COR-L47 (cell line): ENCODE results near the gene LRIT1.
"Not testable (repeated sequence)": the region's sequence is repeated elsewhere in the genome, so short reads cannot be mapped to it uniquely, and the experiment has no call there.

Source experiments
- DNase-seq: peaks from one replicate; lab custom pipeline; 2025; lab: John Stamatoyannopoulos, UW

LRIT1 gene, protein sequence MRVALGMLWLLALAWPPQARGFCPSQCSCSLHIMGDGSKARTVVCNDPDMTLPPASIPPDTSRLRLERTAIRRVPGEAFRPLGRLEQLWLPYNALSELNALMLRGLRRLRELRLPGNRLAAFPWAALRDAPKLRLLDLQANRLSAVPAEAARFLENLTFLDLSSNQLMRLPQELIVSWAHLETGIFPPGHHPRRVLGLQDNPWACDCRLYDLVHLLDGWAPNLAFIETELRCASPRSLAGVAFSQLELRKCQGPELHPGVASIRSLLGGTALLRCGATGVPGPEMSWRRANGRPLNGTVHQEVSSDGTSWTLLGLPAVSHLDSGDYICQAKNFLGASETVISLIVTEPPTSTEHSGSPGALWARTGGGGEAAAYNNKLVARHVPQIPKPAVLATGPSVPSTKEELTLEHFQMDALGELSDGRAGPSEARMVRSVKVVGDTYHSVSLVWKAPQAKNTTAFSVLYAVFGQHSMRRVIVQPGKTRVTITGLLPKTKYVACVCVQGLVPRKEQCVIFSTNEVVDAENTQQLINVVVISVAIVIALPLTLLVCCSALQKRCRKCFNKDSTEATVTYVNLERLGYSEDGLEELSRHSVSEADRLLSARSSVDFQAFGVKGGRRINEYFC

DNA sequence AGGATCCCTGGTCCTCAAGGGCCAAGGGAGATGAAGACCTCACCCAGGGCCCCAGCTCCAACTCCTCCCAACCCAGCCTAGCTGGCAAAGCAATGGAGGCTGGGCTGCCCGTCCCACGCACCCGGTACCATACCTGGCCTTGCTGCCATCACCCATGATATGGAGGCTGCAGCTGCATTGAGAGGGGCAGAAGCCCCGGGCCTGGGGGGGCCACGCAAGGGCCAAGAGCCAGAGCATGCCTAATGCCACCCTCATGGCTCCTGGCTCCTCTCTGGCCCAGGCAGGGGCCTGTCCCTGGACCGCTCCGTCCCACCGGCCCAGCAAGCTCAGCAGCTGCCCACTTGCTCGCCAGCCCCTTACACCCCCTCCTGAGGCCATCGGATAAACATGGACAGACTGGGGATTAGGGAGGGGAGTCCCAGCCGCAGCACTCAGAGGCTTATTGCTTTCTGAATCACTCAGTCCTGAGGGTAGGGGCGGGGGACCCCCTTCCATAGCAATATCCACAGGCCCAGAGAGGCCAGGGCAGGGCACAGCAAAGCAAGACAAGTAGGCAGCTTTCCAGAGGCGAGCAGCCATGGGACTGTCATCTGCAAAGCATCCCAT is at the start of gene LRIT1:
LRIT1 (minus strand) TSS at position 362 of the 606 bp plus-strand sequence; CDS start at position 255, 107 bp downstream.
- DNase-seq, result no peak

DNA sequence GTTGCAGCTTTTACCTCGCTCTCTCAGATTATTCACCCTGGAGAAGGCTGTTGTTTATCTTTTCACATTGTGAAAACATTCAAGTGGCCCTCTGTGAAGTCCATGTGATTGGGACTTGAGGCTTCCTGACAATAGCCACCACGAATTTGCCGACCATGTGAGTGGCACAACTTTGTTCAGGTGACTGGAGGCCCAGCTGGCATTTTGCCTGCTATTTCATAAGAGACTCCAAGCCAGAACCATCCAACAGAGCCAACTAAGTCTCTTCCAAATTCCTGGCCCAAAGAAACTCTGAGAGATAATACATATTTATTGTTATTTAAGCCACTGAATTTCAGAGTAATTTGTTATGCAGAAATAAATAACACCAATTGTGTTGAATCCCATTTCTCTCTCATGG is 48.9 kb upstream of the LRIT1 start:
- no peak for DNase-seq

DNA sequence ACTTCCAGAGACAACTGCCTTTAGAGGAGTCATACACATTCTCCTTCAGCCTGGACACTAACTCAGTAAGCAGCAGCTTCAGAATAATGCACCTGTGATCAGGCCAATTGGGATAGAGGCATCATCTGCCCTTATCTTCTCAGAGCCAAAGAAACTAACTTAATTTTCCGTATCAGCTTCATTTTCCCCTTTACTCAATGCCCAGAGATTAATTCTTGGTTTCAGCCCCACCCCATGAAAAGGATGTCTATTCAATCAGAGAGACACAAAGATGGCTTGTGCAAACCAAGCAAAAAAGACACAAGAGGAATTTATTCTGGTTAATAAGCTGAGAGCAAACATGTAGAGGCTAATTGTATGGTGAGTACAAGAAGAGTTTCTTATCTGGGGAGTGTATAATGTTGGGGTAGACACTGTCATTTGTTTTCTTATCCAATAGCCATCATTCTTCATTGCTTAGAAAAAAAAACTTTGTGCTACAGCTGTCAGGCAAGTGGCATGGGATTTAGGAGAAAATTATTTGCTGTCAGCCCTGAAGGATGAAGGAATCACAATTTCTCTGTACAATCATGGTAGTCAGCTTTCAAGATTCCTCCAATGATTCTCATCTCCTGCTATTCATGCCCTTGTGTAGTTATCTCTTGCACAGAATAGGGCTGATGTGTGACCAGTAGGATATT is 48.3 kb upstream of the LRIT1 start:
- no peak for DNase-seq

DNA sequence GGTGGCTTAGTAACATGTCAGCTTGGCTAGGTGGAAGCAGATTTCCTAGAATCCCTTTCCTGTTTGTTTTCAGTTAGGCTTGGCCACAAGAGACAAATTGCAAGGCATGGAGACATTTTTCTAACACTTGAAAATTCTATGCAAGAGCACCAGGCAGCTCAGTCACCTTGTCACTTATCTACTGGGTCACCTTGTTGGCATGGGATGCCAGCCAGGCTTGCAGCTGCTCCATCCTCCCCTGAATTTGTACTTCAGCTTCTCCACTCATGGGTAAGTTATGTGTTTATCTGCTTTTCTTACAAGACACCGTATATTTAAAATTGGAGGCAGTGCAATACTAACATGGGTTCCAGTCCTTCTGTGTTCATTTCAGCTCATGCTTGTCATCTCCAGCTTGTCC is 46.8 kb upstream of the LRIT1 start:
- DNase-seq, result no peak

DNA sequence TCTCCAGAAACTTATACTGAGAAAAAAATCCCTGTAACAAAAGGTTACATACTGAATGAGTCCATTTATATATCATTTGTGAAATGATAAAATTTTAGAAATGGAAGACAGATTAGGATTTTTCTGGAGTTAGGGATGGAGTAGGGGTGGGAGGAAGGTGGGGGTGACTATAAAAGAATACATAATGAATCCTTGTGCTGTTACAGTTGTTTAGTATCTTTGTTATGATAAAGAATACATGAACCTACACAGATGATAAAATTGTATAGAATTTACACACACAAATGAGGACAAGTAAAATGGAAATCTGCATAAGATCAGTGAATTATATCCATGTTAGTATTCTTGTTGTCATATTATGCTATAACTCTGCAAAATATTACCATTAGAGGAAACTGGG is 45.3 kb upstream of the LRIT1 start:
- no peak for DNase-seq

DNA sequence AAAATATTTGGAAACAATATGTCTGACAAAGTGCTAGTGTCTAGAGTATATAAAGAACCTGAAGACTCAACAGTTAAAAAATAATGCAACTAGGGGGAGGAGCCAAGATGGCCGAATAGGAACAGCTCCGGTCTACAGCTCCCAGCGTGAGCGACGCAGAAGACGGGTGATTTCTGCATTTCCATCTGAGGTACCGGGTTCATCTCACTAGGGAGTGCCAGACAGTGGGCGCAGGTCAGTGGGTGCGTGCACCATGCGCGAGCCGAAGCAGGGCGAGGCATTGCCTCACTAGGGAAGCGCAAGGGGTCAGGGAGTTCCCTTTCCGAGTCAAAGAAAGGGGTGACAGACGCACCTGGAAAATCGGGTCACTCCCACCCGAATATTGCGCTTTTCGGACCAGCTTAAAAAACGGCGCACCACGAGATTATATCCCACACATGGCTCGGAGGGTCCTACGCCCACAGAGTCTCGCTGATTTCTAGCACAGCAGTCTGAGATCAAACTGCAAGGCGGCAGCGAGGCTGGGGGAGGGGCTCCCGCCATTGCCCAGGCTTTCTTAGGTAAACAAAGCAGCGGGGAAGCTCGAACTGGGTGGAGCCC is 38.6 kb upstream of the LRIT1 start:
- not testable (repeated sequence) for DNase-seq

DNA sequence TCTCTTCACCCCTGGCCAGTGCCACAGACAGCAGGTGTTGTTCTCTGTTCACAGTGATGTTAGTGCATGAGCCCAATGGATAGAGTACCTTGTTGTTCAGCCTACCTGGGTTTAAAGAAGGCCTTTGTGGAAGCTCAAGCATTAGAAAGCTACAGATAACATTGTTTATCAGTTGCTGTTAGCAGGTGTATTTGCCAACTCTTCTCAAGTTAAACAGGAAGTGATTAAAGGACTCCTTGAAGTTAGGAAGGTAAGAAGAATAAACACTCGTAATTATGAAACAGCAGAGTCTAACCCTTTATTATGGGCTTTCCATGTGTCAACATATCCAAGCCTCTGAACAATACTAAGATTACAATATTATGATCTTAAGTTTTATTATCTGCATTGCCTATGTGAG is 29.4 kb upstream of the LRIT1 start:
- peak; percentile 35 for DNase-seq

DNA sequence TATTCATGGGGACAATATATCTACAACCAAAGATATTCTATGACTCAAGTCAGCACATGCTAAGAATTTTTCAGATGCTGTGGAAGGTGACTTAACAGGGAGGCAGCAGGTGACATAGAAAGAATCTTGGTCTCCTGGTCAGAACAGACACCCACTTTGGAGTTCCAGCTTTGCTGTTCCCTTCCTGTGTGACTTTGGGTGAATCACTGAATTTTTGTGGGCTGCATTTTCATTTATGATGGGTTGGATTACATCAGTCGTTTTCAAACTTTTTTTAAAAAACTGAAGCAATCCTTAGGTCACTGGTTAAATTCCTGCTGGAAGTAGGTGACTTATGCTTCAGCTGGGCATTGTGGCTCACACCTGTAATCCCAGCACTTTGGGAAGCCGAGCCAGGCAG is 28.4 kb upstream of the LRIT1 start:
- no peak for DNase-seq

DNA sequence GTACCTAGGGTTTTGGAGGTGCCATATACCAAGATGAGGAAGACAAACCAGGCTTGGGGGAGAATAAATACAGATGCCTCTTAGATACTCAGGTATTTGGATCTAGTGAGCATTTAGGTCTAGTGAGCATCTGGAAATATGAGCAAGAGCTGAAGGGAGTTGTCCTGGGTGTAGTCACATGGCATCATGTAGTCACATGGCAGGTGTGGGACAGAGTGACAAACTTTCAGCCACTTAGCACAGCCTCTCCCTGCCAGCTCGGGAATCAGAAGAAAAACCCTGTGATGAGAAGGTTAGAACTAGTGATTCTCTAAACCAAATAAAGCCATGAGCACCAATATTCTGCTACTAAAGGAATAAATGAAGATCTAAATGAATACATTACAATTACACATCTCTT is 27.8 kb upstream of the LRIT1 start:
- DNase-seq, result no peak

DNA sequence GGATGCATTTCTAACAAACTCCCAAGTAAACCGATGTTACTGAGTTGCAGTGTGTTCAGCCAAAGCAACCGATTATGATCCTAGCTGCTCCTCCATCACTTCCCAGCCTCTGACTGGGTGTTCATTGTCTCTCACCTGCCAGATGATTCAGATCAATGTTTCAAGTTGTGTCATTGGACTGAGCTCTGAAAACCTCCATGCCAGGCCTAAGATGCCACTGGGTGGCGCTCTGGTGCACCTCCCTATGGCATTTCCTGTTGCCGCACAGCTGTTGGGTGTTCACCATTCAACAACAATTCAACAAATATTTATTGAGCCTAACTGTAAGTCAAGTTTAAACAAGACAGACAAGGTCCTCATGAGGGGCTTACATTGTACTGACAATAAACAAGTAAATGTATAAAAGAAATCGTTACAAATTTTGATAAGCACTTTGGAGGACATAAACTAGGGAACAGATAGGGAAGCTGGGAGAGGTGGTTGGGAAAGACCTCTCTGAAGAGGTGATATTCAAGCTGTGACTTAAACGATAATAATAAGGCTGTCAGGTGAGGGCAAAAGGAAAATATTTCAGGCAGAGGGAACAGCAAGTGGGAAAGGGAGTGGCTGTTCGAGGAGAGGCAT is 26.3 kb upstream of the LRIT1 start:
- DNase-seq, result no peak

DNA sequence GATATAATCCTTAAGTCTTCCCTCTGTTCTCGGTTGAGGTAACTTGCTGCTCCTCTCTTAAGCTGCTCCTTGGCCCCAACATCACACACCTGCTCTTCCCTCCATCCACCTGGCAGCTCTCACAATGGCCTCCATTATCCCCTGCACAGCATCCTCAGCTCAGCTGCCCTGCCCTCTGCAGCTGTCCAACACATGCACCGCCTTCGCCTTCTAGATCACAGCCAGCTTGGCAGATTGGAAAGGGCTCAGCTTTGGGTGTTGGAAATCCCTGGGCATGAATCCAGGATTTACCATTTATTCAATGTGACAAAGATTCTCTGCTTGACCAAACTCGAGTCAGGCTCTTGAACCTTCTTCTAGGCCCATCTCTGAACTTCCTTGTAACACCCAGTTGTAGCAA is 24.1 kb upstream of the LRIT1 start:
- DNase-seq, result peak; percentile 78

DNA sequence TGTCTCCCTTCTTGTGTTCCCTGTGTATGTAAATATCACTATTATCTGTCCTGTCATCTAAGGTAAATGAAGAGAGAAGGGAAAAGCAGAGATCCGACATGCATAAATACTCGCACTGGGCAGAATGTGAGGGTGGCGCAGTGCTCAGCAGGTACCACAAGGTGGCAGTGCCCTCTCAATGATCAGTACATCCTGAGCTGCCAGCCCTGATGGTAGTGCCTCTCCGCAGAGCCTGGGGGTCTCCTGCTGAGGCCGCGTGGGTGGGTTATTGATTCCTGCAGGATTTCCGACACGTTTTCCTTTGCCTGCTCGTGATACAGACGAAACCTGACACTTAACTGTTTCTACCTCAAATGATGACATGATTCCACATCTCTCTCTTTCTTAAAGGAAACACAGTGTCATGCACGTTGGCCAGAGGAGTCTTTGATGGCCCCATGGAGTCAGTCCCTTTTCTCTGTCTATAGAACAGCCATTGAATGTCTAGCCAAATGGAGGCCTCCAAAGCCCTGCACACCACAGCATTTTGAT is 23.3 kb upstream of the LRIT1 start:
- peak; percentile 42 for DNase-seq

DNA sequence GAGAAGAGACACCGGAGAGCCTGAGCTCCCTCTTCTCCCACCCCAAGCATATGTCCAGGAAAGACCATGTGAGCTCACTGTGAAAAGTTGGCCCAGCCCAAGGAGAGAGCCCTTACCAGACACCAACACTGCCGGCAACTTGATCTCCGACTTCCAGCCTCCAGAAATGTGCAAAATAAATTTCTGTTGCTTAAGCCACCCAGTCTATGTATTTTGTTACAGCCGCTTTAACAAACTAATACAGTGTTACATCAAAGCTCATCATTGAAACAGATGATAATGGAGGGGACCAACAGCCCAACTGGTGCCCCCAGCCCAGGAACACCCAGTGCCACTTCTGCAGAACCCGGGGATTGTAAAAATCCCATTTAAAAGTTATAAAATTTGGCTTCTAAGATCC is 22.4 kb upstream of the LRIT1 start:
- DNase-seq, result no peak

DNA sequence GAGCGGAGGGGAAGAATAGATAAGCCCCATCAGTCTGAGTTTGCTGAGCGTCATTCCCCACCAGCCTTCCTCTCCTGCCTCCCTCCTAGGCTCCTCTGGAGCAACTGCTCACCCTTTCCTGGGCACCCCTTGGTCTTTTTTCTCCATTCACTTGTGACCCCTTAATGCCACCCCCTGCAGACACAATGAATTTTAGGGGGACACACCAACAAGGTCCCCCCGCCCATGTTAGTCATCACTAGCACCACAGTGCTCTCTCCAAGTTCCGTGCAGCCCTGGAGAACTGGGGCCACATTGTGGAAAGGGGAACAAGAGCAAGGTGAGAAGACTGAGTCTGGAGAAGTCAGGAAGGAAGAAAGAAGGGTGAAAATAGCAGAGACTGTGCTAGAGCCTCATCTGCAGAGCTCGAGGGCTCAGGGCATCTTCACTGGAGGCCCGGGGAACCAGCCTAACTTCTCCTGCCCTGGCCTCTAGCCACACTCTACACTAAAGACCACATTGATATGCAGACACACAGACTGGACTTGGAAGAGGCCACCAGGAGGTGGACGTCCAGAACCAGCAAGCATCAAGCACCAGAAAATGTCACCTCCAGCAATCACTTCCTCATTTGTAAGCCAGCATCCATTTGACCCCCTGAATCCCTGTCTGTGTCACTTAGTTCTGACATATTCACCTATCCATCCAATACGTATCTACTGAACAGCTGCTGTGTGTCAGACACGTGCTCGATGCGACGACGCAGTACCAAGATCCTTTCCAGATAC is 21.0 kb upstream of the LRIT1 start:
- DNase-seq, result no peak

DNA sequence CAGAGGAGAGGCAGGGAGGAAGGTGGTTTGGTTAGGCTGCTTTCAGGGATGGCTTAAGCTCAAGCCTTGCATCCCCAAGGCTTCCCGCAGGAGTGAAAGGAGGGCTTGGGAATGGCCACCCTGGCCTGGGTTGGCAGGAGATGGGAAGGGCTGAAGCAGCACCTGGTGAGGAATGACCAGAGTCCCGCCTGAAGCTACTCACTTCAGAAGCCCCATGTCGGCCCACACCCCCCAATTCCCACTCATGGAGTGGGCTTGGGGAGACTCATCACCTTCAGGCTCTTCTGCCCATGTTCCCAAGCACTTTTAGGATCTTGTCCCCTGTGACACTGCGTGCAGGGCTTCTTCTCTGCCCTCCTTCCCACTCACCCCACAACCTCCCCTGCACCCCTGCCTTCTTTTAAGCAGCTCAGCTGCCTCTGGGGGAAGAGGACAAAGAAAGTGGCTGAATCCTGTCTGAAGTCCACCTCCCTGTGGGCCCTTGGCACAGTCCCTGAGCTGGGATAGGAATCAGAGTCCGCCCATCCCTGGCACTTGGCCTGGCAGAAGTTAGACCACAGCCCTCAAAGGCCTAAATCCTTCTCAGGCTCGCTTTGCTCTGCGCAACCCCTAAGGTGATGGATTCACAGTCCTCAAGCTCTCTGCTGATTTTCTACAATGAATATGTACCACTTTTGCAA is 20.0 kb upstream of the LRIT1 start:
- DNase-seq, result no peak

DNA sequence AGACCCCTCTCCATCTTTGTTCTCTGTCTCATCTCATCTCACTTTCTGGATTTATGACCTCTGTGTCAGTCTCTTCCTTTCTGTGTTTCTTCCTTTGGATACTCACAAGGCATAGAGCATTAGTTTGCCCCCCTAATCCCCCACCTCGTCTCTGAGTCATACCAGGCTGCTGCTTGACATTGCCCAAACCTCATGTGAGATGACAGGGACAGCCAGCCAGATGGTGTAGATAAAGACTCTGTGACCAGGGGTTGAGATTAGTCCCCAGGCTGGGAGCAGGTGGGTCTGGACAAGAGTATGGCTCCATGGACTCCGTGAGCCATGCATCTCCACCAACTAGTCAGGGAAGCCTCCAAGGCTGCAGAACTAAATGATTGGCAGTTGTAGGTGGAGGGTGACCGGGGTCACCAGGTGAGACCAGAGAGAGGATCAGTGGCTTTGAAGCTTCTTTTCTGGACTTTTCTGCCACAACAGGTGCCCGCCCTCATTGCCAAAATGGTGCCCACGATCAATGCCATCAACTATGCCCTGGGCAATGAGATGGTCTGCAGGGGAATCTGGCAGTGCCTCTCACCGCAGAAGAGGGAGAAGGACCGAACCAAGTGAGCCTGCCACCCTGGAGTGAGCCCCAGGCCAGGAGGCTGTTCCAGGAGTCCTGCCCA is 16.8 kb upstream of the LRIT1 start:
- DNase-seq, result no peak

DNA sequence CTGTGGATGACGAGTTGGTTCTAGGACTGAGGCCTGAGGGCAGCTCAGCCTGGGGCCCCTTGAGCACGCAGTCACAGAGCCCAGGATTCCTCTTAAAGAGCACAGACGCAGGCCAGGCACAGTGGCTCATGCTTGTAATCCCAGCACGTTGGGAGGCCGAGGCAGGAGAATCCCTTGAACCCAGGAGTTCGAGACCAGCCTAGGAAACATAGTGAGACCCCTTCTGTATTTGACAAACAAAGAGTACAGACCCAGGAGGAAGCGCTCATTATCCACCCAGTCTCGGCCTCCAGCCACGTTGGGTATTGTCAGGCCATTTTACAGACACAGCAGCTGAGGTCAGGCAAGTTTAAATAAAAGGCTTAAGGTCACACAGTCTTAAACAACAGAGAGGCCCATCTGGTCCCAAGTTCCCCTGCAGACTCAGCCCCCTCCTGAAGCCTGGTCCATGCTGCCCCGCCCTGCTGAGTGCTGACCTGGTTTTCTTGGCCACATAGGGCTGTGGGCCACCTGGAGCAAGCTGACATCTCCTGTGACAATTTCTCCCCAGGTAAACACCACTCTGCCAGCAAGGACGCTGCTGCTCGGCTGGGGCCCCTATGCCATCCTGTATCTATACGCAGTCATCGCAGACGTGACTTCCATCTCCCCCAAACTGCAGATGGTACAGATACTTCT is 16.1 kb upstream of the LRIT1 start:
- DNase-seq, result no peak

DNA sequence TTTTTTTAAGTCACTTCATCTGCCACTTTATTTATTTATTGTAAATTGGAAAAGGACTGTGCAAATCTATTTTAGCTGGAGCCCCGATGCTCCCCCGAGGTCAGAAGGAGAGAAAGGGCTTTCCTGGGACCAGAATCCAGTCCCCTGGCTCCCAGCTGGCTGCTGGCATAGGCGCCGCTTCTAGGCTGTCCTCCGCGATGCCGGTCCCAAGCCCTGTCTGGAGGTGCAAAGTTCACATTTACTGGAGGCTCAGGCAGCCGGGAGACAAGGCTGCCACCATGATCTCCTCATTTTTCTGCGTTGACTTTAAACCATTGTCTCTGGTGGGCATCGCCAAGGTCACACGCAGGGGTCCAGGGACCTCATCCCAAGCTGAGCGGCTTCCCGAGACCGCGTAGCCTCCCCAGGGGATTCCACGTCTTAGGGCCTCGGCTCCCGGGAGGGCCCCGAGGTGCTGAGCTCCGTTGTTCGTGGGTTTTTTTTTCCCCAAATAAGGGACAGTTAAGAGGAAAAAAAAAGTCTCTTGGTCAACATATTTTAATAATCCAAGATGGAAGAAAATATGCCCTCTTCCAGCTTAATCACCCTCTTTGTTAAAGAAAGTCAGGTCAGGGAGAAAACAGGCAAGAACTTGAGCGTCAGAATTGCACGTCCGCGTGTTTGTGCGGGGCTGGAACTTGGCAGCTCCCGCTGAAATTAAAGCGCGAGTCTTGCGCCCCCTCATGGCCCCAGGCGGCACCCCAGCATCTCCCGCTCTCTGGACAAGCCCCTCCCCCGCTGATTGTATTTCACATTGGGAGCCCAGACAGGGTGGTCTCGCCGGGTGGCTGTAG is 15.4 kb upstream of the LRIT1 start:
- DNase-seq, result no peak
